K562 (cell line): ENCODE measurements around the gene KRTAP22-1. TPM values are rescaled to one million over a fixed set of nuclear protein-coding genes. Genes with fewer than 3 reads are reported as not detected.

Experiments used
- ATAC-seq: fragments of 200-7000 bp; cut with Tn5 transposase; 3 replicates; pipeline ENCODE4 v1.9.1; 2020; ENCODE audit warnings: moderate library complexity
- BruUV-seq: library from RNA; stranded (reverse); fragments of 400-500 nt; replicated peaks from 2 replicates; lab custom pipeline; 2021; lab: Mats Ljungman, UMichigan
- CTCF ChIA-PET: fragments of 300-600 bp; formaldehyde crosslinking; extraction: SDS; loops from one replicate; lab custom pipeline; 2021; ENCODE audit warnings: low intra/inter-chr PET ratio; lab: Yijun Ruan, JAX
- POLR2A ChIA-PET: fragments of 300-600, 350-650 bp; sonication (Branson Sonifier 250); formaldehyde crosslinking; extraction: SDS; loops from one replicate; lab custom pipeline; 2021; ENCODE audit warnings: antibody characterized with exemption, inconsistent platforms; lab: Yijun Ruan, JAX
- DNase-seq, 4 experiments: peaks; one replicate each; pipeline versions ENCODE4 v3.0.0 to v3.0.0-alpha.2; 2011 to 2018; ENCODE audit warnings: low spot score in 3 of 4, mixed read lengths in 3 of 4; ENCODE audit errors: extremely low read depth in 1 of 4
- FAIRE-seq: peaks from 2 replicates; lab custom pipeline; 2011; peaks lifted over from hg19 to GRCh38; lab: Jason Lieb, UNC
- H2AFZ ChIP-seq: 2 replicates; pipeline ENCODE4 v1.6.0; 2011; ENCODE audit warnings: low read depth, low read length, control low read depth, inconsistent platforms
- H3K27ac ChIP-seq: fragments of 200-600 bp; 3 replicates; pipeline ENCODE4 v1.8.0; 2011; ENCODE audit warnings: low read depth, mild to moderate bottlenecking, control low read depth, inconsistent platforms, low read length, moderate library complexity, mixed read lengths; ENCODE audit errors: extremely low read depth
- H3K27me3 ChIP-seq, 2 experiments: fragments of 300-600 bp in 1 of 2; 2 replicates in 1 of 2; 3 replicates in 1 of 2; pipeline versions ENCODE4 v1.6.0 to v1.8.0; 2011; ENCODE audit warnings: inconsistent platforms in 2 of 2, low read length in 2 of 2, mild to moderate bottlenecking in 1 of 2, mixed read lengths in 1 of 2, moderate library complexity in 1 of 2; ENCODE audit not compliant: control insufficient read depth in 2 of 2, insufficient read depth in 2 of 2
- H3K36me3 ChIP-seq: fragments of 300-600 bp; 3 replicates; pipeline ENCODE4 v1.8.0; 2011; ENCODE audit warnings: mild to moderate bottlenecking, low read length, inconsistent platforms; ENCODE audit not compliant: control insufficient read depth, insufficient read depth
- H3K4me1 ChIP-seq, 2 experiments: fragments of 200-600 bp in 1 of 2; replicated peaks in 1 of 2; 2 replicates in 1 of 2; 3 replicates in 1 of 2; pipeline versions ENCODE4 v1.5.1 to v1.8.0; 2011; ENCODE audit warnings: inconsistent platforms in 2 of 2, low read length in 2 of 2, mild to moderate bottlenecking in 1 of 2, mixed read lengths in 1 of 2, moderate library complexity in 1 of 2; ENCODE audit not compliant: control insufficient read depth in 2 of 2, insufficient read depth in 2 of 2
- H3K4me2 ChIP-seq: 2 replicates; pipeline ENCODE4 v1.6.1; 2011; ENCODE audit warnings: low read length, control low read depth, inconsistent platforms, mixed read lengths; ENCODE audit not compliant: insufficient read depth
- H3K4me3 ChIP-seq: fragments of 200-600 bp; sonication (generic), shearing (Covaris generic); 2 replicates; pipeline ENCODE4 v1.5.1; 2016; ENCODE audit warnings: control low read depth, inconsistent platforms
- H3K79me2 ChIP-seq: fragments of 200-600 bp; 3 replicates; pipeline ENCODE4 v1.8.0; 2011; ENCODE audit warnings: low read length, inconsistent platforms; ENCODE audit not compliant: control insufficient read depth, insufficient read depth
- H3K9ac ChIP-seq, 2 experiments: 2 replicates each; pipeline versions ENCODE4 v1.6.0 to v1.6.1; 2011; ENCODE audit warnings: low read depth in 2 of 2, low read length in 2 of 2, control low read depth in 1 of 2, inconsistent platforms in 1 of 2, mild to moderate bottlenecking in 1 of 2, mixed read lengths in 1 of 2; ENCODE audit not compliant: insufficient read depth in 1 of 2
- H3K9me1 ChIP-seq: one replicate; pipeline ENCODE4 v1.6.0; 2011; ENCODE audit warnings: inconsistent platforms, mild to moderate bottlenecking, low read length, moderate library complexity; ENCODE audit not compliant: control insufficient read depth, insufficient read depth
- H3K9me3 ChIP-seq: replicated peaks from 2 replicates; pipeline ENCODE4 v1.5.1; 2011; ENCODE audit warnings: low read depth, low read length, inconsistent platforms; ENCODE audit not compliant: control insufficient read depth, insufficient read depth
- H4K20me1 ChIP-seq: replicated peaks from 2 replicates; pipeline ENCODE4 v1.6.1; 2011; ENCODE audit warnings: low read length, inconsistent platforms, mixed read lengths; ENCODE audit not compliant: control insufficient read depth, insufficient read depth
- COPS2 ChIP-seq: fragments of 450-650 bp; conservative IDR thresholded peaks from 2 replicates; pipeline ENCODE4 v1.6.1; 2016; ENCODE audit warnings: mild to moderate bottlenecking, moderate library complexity
- CTBP1 ChIP-seq: fragments of 450-650 bp; IDR thresholded peaks from 2 replicates; pipeline ENCODE4 v1.6.1; 2016; ENCODE audit warnings: borderline replicate concordance
- DDX20 ChIP-seq: fragments of 450-650 bp; IDR thresholded peaks from 2 replicates; pipeline ENCODE4 v1.6.1; 2016; ENCODE audit warnings: missing genetic modification characterization, low read depth, mild to moderate bottlenecking, missing compliant biosample characterization, moderate library complexity
- FOSL1 ChIP-seq: fragments of 200-800 bp; sonication (Bioruptor generic); conservative IDR thresholded peaks from 2 replicates; pipeline ENCODE4 v1.6.1; 2016; ENCODE audit warnings: missing genetic modification characterization, missing compliant biosample characterization
- HMG20A ChIP-seq: fragments of 450-650 bp; formaldehyde crosslinking; conservative IDR thresholded peaks from 2 replicates; pipeline ENCODE4 v1.4.0; 2020; ENCODE audit warnings: mild to moderate bottlenecking, mixed read lengths
- MNT ChIP-seq, 2 experiments: fragments of 450-650 bp; conservative IDR thresholded peaks; 2 replicates each; pipeline ENCODE4 v1.6.1; 2017; ENCODE audit warnings: mild to moderate bottlenecking in 2 of 2, moderate library complexity in 2 of 2
- THRA ChIP-seq: fragments of 450-650 bp; IDR thresholded peaks from 2 replicates; pipeline ENCODE4 v1.6.1; 2017; ENCODE audit warnings: mild to moderate bottlenecking, moderate library complexity
- U2AF2 ChIP-seq: fragments of 200-400 bp; formaldehyde crosslinking; optimal IDR thresholded peaks from 2 replicates; pipeline ENCODE3; 2017; ENCODE audit warnings: low read depth, mild to moderate bottlenecking, low read length
- XRCC4 ChIP-seq: IDR thresholded peaks from one replicate; pipeline ENCODE4 v1.6.1; 2011; ENCODE audit not compliant: insufficient read depth, insufficient read length; ENCODE audit errors: extremely low read depth
- YY1 ChIP-seq, 3 experiments: IDR thresholded peaks; 2 replicates each; pipeline ENCODE4 v1.6.1; 2011; ENCODE audit warnings: low read length in 2 of 3, mild to moderate bottlenecking in 2 of 3, moderate library complexity in 2 of 3, borderline replicate concordance in 1 of 3, control low read depth in 1 of 3, low read depth in 1 of 3; ENCODE audit not compliant: insufficient read depth in 3 of 3, insufficient replicate concordance in 2 of 3, control insufficient read depth in 1 of 3, insufficient read length in 1 of 3; ENCODE audit errors: extremely low read depth in 1 of 3
- ZNF395 ChIP-seq: fragments of 200-800 bp; sonication (Bioruptor generic); IDR thresholded peaks from 2 replicates; pipeline ENCODE4 v1.6.1; 2017; ENCODE audit warnings: missing genetic modification characterization, missing compliant biosample characterization
- WGBS: fragments of 100-300 bp; shearing (Covaris generic); methylation state at CpG from one replicate; pipeline ENCODE4 v1.1.6; 2016; ENCODE audit warnings: low coverage, mixed read lengths; ENCODE audit not compliant: insufficient coverage; ENCODE audit errors: missing lambda C conversion rate; 5-methylcytosine and 5-hydroxymethylcytosine counted together
- in situ Hi-C: fragments of 300-500 bp; cut with MboI; formaldehyde crosslinking; loops from 4 replicates; pipeline ENCODE4 v1.15.0; 2018; ENCODE audit warnings: inconsistent platforms, mixed read lengths
- intact Hi-C: fragments of 100-400 bp; cut with micrococcal nuclease; formaldehyde crosslinking; loops from 2 replicates; pipeline ENCODE4 v1.14.2; 2022
- polyA plus RNA-seq, 8 experiments: library from polyadenylated mRNA; depleted of rRNA in 4 of 8; stranded (reverse) in 5 of 8; unstranded in 3 of 8; fragments of >200 nt; fragmentation: Nextera tagmentation in 2 of 8; fragmentation: Illumina TruSeq in 1 of 8; extraction: Ambion mirVana in 2 of 8; extraction: Trizol in 1 of 8; gene quantifications; 2 replicates each; pipeline versions ENCODE4 v1.2.1 to v1.2.3, GENCODE V29; 2011 to 2014; ENCODE audit warnings: inconsistent platforms in 1 of 8, missing spikeins in 1 of 8
- total RNA-seq, 7 experiments: library from RNA; depleted of rRNA in 6 of 7; stranded (reverse); fragments of >200 nt in 6 of 7; fragmentation: Illumina TruSeq in 2 of 7; extraction: Trizol in 2 of 7; gene quantifications; 2 replicates each; pipeline versions ENCODE4 v1.2.1 to v1.2.3, GENCODE V29; 2011 to 2021; ENCODE audit warnings: low replicate concordance in 1 of 7
- TF ChIP-seq, protein P1 (sequence below): sonication (generic); formaldehyde crosslinking; IDR thresholded peaks from 2 replicates; pipeline ENCODE4 v1.8.0; 2022; ENCODE audit warnings: mild to moderate bottlenecking, missing genetic modification reagents
- TF ChIP-seq, protein P2 (sequence below): IDR thresholded peaks from 2 replicates; pipeline ENCODE4 v1.6.1; 2011; ENCODE audit warnings: borderline replicate concordance, low read depth, mild to moderate bottlenecking, moderate library complexity, low read length; ENCODE audit not compliant: insufficient read depth, poor library complexity, severe bottlenecking

KRTAP22-1 gene
- total and polyA plus RNA-seq, 9 of the 15 experiments (the other 6 are each of a cell fraction or from before 2014, with no cell fraction given): not detected

DNA sequence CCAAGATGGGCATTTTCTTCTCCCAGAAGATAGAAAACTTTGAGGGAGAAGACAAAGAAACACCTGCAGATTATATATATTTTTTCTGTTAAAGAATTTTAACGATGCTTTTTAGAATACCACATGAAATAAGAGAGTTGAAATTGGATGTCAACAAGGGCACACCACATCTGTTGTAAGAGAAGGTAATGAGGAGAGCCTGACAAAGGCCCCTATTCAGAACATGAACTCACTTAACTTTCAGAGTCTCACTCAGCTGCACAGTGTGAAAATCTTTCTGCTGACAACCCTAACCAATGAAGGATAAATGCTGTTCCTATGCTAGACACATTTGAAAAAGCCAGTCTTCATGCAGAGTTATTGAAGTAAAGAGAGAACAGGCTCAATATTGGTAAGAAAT lies 18.0 kb upstream of the KRTAP22-1 start:
- H3K9me3 ChIP-seq: peaks cover 1% of the 10 kb centered on the region
- POLR2A ChIA-PET: no interaction called here
- TF ChIP-seq DDX20 (tag) (no peak), COPS2 (no peak), U2AF2 (no peak), THRA (no peak), MNT (conservative IDR thresholded peaks at IDR 0.05) (no peak), XRCC4 (no peak), FOSL1 (tag) (no peak), CTBP1 (no peak), YY1 (IDR thresholded peaks at IDR 0.05; ENCODE audit: borderline replicate concordance in 1 of 3, control insufficient read depth in 1 of 3, extremely low read depth in 1 of 3, insufficient read depth in 3 of 3, insufficient read length in 1 of 3, insufficient replicate concordance in 2 of 3, low read depth in 1 of 3, low read length in 2 of 3) (no peak), HMG20A (CRISPR knock-in tag) (no peak), ZNF395 (CRISPR knock-in tag) (no peak)
- TF ChIP-seq, protein P1, sequence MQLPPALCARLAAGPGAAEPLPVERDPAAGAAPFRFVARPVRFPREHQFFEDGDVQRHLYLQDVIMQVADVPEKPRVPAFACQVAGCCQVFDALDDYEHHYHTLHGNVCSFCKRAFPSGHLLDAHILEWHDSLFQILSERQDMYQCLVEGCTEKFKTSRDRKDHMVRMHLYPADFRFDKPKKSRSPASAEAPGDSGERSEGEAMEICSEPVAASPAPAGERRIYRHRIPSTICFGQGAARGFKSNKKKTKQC (CRISPR knock-in tag): no peak
- TF ChIP-seq, protein P2, sequence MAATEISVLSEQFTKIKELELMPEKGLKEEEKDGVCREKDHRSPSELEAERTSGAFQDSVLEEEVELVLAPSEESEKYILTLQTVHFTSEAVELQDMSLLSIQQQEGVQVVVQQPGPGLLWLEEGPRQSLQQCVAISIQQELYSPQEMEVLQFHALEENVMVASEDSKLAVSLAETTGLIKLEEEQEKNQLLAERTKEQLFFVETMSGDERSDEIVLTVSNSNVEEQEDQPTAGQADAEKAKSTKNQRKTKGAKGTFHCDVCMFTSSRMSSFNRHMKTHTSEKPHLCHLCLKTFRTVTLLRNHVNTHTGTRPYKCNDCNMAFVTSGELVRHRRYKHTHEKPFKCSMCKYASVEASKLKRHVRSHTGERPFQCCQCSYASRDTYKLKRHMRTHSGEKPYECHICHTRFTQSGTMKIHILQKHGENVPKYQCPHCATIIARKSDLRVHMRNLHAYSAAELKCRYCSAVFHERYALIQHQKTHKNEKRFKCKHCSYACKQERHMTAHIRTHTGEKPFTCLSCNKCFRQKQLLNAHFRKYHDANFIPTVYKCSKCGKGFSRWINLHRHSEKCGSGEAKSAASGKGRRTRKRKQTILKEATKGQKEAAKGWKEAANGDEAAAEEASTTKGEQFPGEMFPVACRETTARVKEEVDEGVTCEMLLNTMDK: no peak

More for the DNA sequence above, 18.0 kb upstream of the KRTAP22-1 start:
- H3K79me2 ChIP-seq: no peaks in the 10 kb centered on the region
- no peaks in the 10 kb centered on the region for H3K9me1 ChIP-seq
- no peaks in the 10 kb centered on the region for H3K4me1 ChIP-seq
- no peaks in the 10 kb centered on the region for H3K36me3 ChIP-seq
- CTCF ChIA-PET: no interaction called here
- FAIRE-seq (no peak), ATAC-seq (no peak), DNase-seq (no peak)
- no TSS peak for BruUV-seq
- in situ Hi-C loops (no loop called here), intact Hi-C loops (no loop called here)
- no peaks in the 10 kb centered on the region for H4K20me1 ChIP-seq
- H3K27me3 ChIP-seq: no peaks in the 10 kb centered on the region
- no peak overlapping the region for H2AFZ ChIP-seq
- H3K27ac ChIP-seq: no peak overlapping the region
- no peak overlapping the region for H3K9ac ChIP-seq
- H3K4me3 ChIP-seq: no peak overlapping the region
- WGBS: 0% methylated on average over 1 of the region's 1 CpG
- no peak overlapping the region for H3K4me2 ChIP-seq
